NCI-H524 treated with DMSO at 0.1 percent for 48 hours (cell line): ENCODE results near the gene KIF1B.

Experiments
- DNase-seq: peaks from one replicate; lab custom pipeline; 2025; lab: John Stamatoyannopoulos, UW

The KIF1B gene

GRCh38 chr1:10283318-10283984, 73.1 kb downstream of the KIF1B start:
- DNase-seq, result no peak

GRCh38 chr1:10286244-10286643, 75.9 kb downstream of the KIF1B start:
- DNase-seq, result no peak

GRCh38 chr1:10287023-10287645, 76.8 kb downstream of the KIF1B start:
- DNase-seq, result no peak

- no peak for DNase-seq
Measured at GRCh38 chr1:10288029-10288615, 77.8 kb downstream of the KIF1B start.

GRCh38 chr1:10291705-10292104, 81.3 kb downstream of the KIF1B start:
- DNase-seq, result no peak

- no peak for DNase-seq
Measured at GRCh38 chr1:10292188-10292587, 81.8 kb downstream of the KIF1B start.

GRCh38 chr1:10295481-10296085, 85.2 kb downstream of the KIF1B start:
- no peak for DNase-seq

- DNase-seq, result no peak
Measured at GRCh38 chr1:10299151-10299550, 88.8 kb downstream of the KIF1B start.

GRCh38 chr1:10302416-10302815, 92.0 kb downstream of the KIF1B start:
- DNase-seq, result no peak

- no peak for DNase-seq
Measured at GRCh38 chr1:10304295-10304694, 93.9 kb downstream of the KIF1B start.

GRCh38 chr1:10306435-10306834, 96.1 kb downstream of the KIF1B start:
- no peak for DNase-seq

- no peak for DNase-seq
Measured at GRCh38 chr1:10308001-10308400, 97.6 kb downstream of the KIF1B start.

GRCh38 chr1:10309243-10310011, 99.1 kb downstream of the KIF1B start:
- DNase-seq, result no peak

GRCh38 chr1:10316752-10317151, 106.4 kb downstream of the KIF1B start:
- DNase-seq, result no peak

- DNase-seq, result no peak
Measured at GRCh38 chr1:10319750-10320149, 109.4 kb downstream of the KIF1B start.

GRCh38 chr1:10320336-10320735, 110.0 kb downstream of the KIF1B start:
- no peak for DNase-seq

- DNase-seq, result no peak
Measured at GRCh38 chr1:10322821-10323220, 112.5 kb downstream of the KIF1B start.

- DNase-seq, result no peak
Measured at GRCh38 chr1:10324627-10325026, 114.3 kb downstream of the KIF1B start.

GRCh38 chr1:10325521-10325920, 115.2 kb downstream of the KIF1B start:
- no peak for DNase-seq

GRCh38 chr1:10326251-10326650, 115.9 kb downstream of the KIF1B start:
- no peak for DNase-seq

- DNase-seq, result no peak
Measured at GRCh38 chr1:10328180-10328963, 118.0 kb downstream of the KIF1B start.

GRCh38 chr1:10337436-10337835, 127.1 kb downstream of the KIF1B start:
- DNase-seq, result no peak
